A549 (cell line): ENCODE measurements around the gene MLPH.

Source experiments
- FOSL2 ChIP-seq, 2 experiments: fragments of 450-650 bp in 1 of 2; fragments of >200 bp in 1 of 2; sonication (Bioruptor Twin) in 1 of 2; formaldehyde crosslinking; IDR thresholded peaks; 2 replicates each; pipeline versions ENCODE4 v1.5.0 to v1.6.1; 2016 to 2020; ENCODE audit warnings: mild to moderate bottlenecking in 1 of 2, moderate library complexity in 1 of 2
- HDAC2 ChIP-seq: fragments of 200-600 bp; sonication (generic); IDR thresholded peaks from 2 replicates; pipeline ENCODE4 v1.6.1; 2016
- MAFK ChIP-seq: fragments of 450-650 bp; IDR thresholded peaks from 2 replicates; pipeline ENCODE4 v1.6.1; 2014; ENCODE audit not compliant: partially characterized antibody
- POLR2A ChIP-seq: IDR thresholded peaks from 2 replicates; pipeline ENCODE4 v1.6.1; 2012; ENCODE audit warnings: mild to moderate bottlenecking, low read length
- POLR2AphosphoS2 ChIP-seq: conservative IDR thresholded peaks from 2 replicates; pipeline ENCODE4 v1.6.1; 2012; ENCODE audit warnings: low read length, improper control_type of control experiment, inconsistent platforms
- TF ChIP-seq, protein P1 (sequence below): fragments of >200 bp; sonication (Bioruptor Twin); formaldehyde crosslinking; IDR thresholded peaks from 3 replicates; pipeline ENCODE4 v1.5.1; 2016
- TF ChIP-seq, protein P2 (sequence below): fragments of 150-350 bp; IDR thresholded peaks from 2 replicates; pipeline ENCODE4 v1.6.1; 2014; ENCODE audit warnings: low read depth, mild to moderate bottlenecking, low read length

DNA sequence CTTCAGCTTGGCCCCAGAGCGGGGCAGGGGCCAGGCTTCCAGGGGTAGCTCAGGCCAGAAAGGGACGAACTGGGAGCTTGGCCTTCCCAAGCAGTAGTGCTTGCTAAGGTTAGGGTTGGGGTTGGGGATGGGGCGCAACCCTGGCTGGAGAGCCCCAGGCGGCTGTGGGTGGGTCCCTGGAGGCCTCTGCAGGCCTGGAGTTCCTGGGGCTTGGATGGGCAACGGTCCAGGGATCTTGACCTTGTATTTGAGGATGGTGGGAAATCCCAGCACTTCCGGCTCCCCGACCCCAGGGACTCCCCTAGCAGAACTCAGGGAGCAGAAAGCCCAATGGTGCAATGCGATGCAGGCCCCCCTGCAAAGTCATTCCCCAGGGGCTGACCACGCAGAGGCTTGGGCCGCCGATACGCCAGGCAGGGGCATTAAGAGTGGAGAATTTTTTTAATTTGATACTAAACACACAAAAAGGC, 12.6 kb upstream of the MLPH start:
- TF ChIP-seq, protein P1, sequence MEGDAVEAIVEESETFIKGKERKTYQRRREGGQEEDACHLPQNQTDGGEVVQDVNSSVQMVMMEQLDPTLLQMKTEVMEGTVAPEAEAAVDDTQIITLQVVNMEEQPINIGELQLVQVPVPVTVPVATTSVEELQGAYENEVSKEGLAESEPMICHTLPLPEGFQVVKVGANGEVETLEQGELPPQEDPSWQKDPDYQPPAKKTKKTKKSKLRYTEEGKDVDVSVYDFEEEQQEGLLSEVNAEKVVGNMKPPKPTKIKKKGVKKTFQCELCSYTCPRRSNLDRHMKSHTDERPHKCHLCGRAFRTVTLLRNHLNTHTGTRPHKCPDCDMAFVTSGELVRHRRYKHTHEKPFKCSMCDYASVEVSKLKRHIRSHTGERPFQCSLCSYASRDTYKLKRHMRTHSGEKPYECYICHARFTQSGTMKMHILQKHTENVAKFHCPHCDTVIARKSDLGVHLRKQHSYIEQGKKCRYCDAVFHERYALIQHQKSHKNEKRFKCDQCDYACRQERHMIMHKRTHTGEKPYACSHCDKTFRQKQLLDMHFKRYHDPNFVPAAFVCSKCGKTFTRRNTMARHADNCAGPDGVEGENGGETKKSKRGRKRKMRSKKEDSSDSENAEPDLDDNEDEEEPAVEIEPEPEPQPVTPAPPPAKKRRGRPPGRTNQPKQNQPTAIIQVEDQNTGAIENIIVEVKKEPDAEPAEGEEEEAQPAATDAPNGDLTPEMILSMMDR, result no peak
- TF ChIP-seq HDAC2, result no peak
- no peak for TF ChIP-seq FOSL2 (IDR thresholded peaks at IDR 0.05)
- no peak for TF ChIP-seq FOSL2 (CRISPR knock-in tag; IDR thresholded peaks at IDR 0.05)
- no peak for TF ChIP-seq POLR2AphosphoS2
- TF ChIP-seq MAFK, result no peak
- peak; percentile 7; the same call in 1 of the 2 replicates for TF ChIP-seq POLR2A
- TF ChIP-seq, protein P2, sequence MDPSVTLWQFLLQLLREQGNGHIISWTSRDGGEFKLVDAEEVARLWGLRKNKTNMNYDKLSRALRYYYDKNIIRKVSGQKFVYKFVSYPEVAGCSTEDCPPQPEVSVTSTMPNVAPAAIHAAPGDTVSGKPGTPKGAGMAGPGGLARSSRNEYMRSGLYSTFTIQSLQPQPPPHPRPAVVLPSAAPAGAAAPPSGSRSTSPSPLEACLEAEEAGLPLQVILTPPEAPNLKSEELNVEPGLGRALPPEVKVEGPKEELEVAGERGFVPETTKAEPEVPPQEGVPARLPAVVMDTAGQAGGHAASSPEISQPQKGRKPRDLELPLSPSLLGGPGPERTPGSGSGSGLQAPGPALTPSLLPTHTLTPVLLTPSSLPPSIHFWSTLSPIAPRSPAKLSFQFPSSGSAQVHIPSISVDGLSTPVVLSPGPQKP, result no peak
